GM18867 (cell line): ENCODE measurements around the gene HIVEP3.
"Not testable (repeated sequence)": the region's sequence is repeated elsewhere in the genome, so short reads cannot be mapped to it uniquely, and the experiment has no call there.

ENCODE experiments used
- ATAC-seq: cut with Tn5 transposase; IDR thresholded peaks from one replicate; pipeline ENCODE4 v1.9.1; 2021; ENCODE audit warnings: mild to moderate bottlenecking, moderate library complexity; ENCODE audit not compliant: unreplicated experiment

The HIVEP3 gene

DNA sequence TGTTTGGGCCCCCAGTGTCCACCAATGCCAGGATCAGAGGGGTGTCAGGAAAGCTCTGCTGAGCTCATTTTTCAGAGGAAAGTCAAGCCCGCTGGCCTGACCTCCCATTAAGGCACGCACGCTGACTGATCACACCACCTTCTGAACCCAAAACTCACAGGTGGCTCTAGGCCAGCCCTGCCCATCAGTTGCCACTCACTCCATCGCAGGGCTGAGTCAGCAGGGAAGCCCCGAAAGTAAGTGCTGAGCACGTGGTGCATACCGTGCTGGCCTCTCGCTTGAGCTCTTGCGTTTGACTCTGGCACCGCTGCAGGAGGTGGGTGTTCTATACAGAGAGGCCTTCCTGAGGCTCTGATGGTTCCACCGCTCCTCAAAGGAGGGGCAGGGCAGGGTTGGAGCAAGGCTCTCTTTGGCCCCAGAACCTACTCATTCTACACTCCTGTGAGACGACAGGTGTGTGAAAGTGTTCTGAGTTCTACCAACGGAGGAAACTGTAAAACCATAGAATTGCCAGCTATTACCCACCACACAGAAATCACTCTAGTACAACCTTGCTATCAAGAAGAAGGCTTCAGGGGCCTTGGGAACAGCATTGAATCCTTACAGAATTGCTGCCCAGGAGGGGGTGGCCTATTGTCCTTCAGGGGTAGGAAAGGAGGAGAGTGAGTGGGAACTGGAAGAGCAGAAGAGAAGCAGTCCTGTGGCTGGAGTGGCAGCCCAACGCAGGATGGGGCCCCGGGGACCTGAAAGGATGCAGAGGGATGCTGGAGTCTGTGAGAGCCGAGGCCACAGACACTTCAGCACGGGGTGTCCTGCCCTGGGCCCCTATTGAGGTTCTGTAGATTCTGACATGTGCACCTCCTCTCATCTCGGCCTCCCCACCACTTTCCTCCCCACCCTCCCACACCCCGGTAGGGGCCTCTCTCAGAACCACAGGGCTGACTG, 219.5 kb downstream of the HIVEP3 start:
- peak; percentile 94 for ATAC-seq

DNA sequence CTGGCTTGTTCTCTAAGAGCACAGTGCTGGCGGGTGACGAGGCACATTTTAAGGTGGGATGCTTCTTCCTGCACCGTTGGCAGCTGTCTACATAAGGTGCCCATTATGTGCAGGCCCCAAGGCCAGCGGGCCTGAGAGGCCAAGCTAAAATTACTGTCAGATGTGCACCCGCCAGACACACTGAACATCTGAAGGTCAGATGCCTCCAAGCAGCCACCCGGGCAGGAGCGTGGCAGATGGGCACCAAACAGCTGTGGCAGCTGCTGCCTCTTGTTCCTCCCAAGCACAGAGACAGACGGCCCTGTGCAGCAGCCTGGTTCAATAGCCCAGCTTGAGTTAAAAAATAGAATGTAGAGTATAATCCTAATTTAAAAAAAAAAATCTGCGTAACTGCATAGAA, 222.3 kb downstream of the HIVEP3 start:
- ATAC-seq = no peak

GRCh38 chr1:41695118-41695745, 223.5 kb downstream of the HIVEP3 start:
- no peak for ATAC-seq

DNA sequence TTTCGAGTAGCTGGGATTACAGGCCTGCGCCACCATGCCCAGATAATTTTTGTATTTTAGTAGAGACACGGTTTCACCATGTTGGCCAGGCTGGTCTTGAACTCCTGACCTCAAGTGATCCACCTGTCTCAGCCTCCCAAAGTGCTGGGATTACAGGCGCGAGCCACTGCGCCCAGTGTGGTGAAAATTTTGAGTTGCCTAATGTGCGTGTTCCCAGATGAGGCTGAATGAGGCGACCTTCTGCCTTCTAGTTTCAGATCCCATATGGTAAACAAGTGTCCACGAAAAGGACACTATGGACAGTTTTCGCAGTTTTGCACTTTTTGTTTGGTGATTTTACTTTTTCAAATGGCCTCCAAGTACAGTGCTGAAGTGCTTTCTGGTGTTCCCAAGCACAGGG, 226.8 kb downstream of the HIVEP3 start:
- not testable (repeated sequence) for ATAC-seq

DNA sequence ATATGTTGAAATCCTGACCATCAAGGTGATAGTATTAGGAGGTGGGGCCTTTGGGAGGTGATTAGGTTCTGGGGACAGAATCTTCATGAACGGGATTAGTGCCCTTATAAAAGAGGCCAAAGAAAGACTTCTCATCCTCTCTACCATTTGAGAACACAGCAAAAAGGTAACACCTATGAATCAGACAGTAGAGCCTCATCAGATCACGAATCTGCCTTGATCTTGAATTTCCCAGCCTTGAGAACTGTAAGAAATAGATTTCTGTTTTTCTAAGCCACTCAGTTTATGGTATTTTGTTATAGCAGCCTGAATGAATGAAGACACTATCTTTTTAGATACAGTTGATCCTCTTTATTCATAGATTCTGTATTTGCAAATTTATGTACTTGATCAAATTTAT, 227.3 kb downstream of the HIVEP3 start:
- no peak for ATAC-seq

GRCh38 chr1:41690331-41690730, 228.4 kb downstream of the HIVEP3 start:
- ATAC-seq = no peak

- ATAC-seq = no peak
Observed at GRCh38 chr1:41689558-41689981, 229.2 kb downstream of the HIVEP3 start.

GRCh38 chr1:41689139-41689538, 229.6 kb downstream of the HIVEP3 start:
- ATAC-seq = no peak

- no peak for ATAC-seq
Observed at GRCh38 chr1:41687007-41687406, 231.7 kb downstream of the HIVEP3 start.

- ATAC-seq = no peak
Observed at GRCh38 chr1:41683681-41684500, 234.8 kb downstream of the HIVEP3 start.

DNA sequence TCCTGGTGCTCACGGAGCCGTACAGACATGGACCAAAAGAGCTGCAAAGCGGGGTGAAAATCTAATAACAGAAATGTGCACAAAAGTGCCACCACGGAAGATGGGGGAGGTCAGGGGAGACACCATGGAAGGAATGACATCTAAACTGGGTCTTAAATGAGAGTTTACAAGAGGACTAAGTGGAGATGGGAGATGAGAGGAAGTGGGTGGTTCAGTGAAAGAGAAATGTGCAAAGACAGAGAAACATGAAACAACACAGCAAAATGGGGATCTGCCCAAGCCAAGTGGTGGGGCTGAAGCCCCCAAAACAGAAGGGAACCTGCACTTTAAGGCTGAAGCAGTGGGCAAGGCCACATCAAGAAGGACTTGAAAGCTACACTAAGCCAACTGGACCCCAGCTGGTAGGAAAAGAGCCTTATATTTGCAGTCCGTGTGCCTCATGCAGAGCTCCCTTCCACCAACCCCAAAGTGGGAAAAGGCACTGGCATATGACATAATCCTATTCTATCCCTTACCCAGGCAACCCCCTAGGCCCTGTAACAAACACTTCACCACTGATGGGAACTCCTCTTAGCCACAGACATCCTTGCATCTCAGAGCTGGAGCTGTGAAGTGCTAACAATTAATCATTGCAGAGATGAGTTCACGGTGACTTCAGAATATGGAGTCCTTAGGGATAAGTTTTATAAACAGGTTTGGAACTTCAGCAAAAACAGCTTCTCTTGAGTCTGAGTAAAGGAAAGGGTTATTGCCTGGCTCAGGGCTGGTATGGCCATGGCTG, 235.7 kb downstream of the HIVEP3 start:
- no peak for ATAC-seq

DNA sequence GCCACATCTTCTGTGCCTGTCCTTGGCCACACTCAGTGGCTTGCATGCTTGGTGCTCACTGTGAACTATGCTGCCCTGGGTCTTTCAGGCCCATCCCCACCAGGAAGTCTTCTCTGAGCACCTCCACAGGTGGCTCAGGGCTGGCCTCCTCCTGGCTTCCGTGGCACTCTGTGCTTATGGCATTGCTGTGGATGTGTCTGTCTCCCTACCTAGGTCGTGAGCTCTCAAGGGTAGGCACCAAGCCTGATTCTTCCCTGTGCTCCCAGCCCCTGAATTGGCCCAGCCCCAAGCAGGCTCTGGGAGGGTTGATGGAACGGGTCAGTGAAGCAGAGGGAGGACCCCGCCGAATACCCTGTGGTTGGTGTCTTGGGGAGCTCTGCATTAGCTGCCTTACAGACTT, 236.6 kb downstream of the HIVEP3 start:
- no peak for ATAC-seq

DNA sequence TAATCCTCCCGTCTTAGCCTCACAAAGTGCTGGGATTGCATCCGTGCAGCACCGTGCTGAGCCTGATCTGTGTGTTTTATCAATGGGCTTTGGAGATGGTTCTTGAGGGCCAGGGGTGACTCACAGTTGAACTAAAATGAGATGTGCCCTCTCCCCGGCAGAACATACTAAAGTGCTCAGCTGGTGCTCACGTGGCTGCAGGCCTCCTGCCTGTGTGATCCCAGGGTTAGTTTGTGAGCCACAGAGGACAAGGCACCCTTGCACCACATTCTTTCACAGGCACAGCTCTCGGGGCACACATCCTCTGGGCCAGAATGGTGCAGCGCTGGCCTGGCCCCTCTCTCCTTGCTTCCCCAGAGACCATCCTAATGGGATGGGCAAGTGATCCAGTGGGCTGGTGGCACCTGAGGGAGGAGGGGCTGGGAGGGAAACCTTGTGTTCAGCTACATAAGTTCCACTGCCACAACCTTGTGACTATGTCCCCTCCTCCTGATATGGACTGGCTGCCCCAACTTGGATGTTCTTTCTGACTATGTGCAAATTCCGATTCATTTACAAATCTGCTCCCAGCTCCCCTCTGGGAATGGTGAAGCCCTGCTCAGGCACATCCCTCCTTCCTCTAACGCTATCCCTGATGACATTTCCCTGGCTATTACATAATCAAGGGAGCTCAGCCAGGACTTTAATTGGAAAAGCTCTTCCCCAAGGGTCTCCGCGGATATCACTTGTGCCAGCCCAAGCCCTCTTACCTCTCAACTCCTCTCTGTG, 237.2 kb downstream of the HIVEP3 start:
- no peak for ATAC-seq

GRCh38 chr1:41679994-41680393, 238.7 kb downstream of the HIVEP3 start:
- no peak for ATAC-seq

DNA sequence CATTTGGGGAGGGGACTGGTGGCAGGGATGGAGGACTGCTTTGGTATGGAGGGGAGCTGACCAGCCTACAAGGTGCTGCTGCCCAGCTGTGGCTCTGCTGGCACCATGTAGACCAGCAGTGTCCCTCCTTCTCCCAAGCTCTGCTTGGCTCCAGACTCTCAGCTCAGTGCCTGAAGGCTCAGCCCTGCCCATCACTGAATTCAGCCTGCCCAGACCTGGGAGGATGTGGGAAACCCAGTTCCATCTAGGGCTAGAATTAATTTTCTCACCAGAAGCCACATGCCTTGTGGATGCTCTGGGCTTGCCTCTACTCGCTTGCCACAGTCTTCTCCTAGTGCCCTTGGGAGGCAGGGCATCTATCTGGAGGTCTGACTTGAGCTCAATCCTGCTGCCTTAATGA, 239.2 kb downstream of the HIVEP3 start:
- no peak for ATAC-seq

- no peak for ATAC-seq
Observed at GRCh38 chr1:41678111-41678878, 240.4 kb downstream of the HIVEP3 start.

DNA sequence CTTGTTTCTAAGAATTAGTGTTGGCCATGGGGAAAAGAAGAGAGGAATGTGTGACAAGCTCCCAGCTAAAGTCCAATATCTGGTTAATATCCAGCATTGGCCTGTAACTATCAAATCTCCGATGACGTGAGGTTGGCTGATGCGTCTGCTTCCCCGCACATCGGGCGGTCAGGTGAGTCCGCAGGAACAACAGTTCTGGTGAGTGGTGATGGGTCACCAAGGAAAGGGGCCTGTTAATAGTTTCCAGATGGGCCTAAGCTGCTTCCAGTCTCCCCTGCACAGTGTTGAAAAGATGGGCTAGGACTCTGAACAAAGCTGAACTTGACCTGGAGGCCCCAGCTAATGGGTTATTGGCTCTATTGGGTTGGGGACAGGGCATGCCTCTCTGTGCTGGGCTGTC, 241.1 kb downstream of the HIVEP3 start:
- ATAC-seq = no peak

GRCh38 chr1:41675401-41675800, 243.3 kb downstream of the HIVEP3 start:
- no peak for ATAC-seq

- ATAC-seq = no peak
Observed at GRCh38 chr1:41674522-41674921, 244.2 kb downstream of the HIVEP3 start.
